H1 (cell line): Measurements from ENCODE around the gene BRD2. TPM values are rescaled to one million over a fixed set of nuclear protein-coding genes. Genes with fewer than 3 reads are reported as not detected.
A peak's percentile ranks its signal among the peaks of the same experiment; 100 is the strongest.

ENCODE experiments used
- CTCF ChIA-PET: fragments of 300-600 bp; sonication (Branson Sonifier 250); formaldehyde crosslinking; loops from one replicate; lab custom pipeline; 2021; ENCODE audit not compliant: partially characterized antibody; lab: Charles Lee
- POLR2A ChIA-PET: fragments of 300-600 bp; sonication (Branson Sonifier 250); formaldehyde crosslinking; loops from one replicate; lab custom pipeline; 2021; ENCODE audit warnings: inconsistent platforms; ENCODE audit not compliant: partially characterized antibody; lab: Charles Lee
- DNase-seq, 2 experiments: peaks; one replicate each; pipeline versions ENCODE4 v3.0.0 to v3.0.0-alpha.2; 2010 to 2022; ENCODE audit warnings: low spot score in 2 of 2, low read depth in 1 of 2, mixed read lengths in 1 of 2
- FAIRE-seq: peaks from 2 replicates; lab custom pipeline; 2011; peaks lifted over from hg19 to GRCh38; lab: Jason Lieb, UNC
- H2AFZ ChIP-seq: 2 replicates; pipeline ENCODE4 v1.8.1; 2012; ENCODE audit warnings: low read length, inconsistent platforms
- H2AK5ac ChIP-seq: 2 replicates; pipeline ENCODE4 v1.6.1; 2013; ENCODE audit warnings: low read depth, low read length
- H2BK120ac ChIP-seq: replicated peaks from 2 replicates; pipeline ENCODE3; 2013; ENCODE audit warnings: low read depth, low read length, inconsistent platforms
- H2BK12ac ChIP-seq: 2 replicates; pipeline ENCODE4 v1.6.1; 2013; ENCODE audit warnings: low read depth, low read length
- H2BK15ac ChIP-seq: 2 replicates; pipeline ENCODE4 v1.6.1; 2013; ENCODE audit warnings: low read length
- H2BK20ac ChIP-seq: 2 replicates; pipeline ENCODE4 v1.6.1; 2013; ENCODE audit warnings: low read length
- H2BK5ac ChIP-seq: 2 replicates; pipeline ENCODE4 v1.6.1; 2013; ENCODE audit warnings: low read depth, low read length
- H3K14ac ChIP-seq: 2 replicates; pipeline ENCODE4 v1.6.1; 2013; ENCODE audit warnings: inconsistent platforms; ENCODE audit not compliant: insufficient read length
- H3K18ac ChIP-seq: 2 replicates; pipeline ENCODE4 v1.6.1; 2013; ENCODE audit warnings: low read length; ENCODE audit errors: extremely low read depth
- H3K23ac ChIP-seq: 2 replicates; pipeline ENCODE4 v1.6.1; 2013; ENCODE audit warnings: inconsistent platforms; ENCODE audit not compliant: insufficient read length
- H3K23me2 ChIP-seq: 2 replicates; pipeline ENCODE4 v1.6.1; 2013; ENCODE audit warnings: low read depth, low read length
- H3K27ac ChIP-seq: 2 replicates; pipeline ENCODE4 v1.6.1; 2011; ENCODE audit warnings: low read depth, low read length, inconsistent platforms
- H3K27me3 ChIP-seq, 4 experiments: replicated peaks in 1 of 4; 1 replicate in 1 of 4; 2 replicates in 3 of 4; pipeline versions ENCODE4 v1.6.1 to v1.8.1; 2011 to 2013; ENCODE audit warnings: low read length in 3 of 4, mild to moderate bottlenecking in 3 of 4, inconsistent platforms in 2 of 4, mixed read lengths in 2 of 4, moderate library complexity in 1 of 4; ENCODE audit not compliant: control insufficient read depth in 3 of 4, insufficient read depth in 3 of 4; ENCODE audit errors: extremely low read depth in 1 of 4
- H3K36me3 ChIP-seq, 4 experiments: 2 replicates each; pipeline versions ENCODE4 v1.6.1 to v1.8.1; 2011 to 2013; ENCODE audit warnings: mild to moderate bottlenecking in 4 of 4, low read length in 3 of 4, moderate library complexity in 2 of 4, control low read depth in 1 of 4, inconsistent platforms in 1 of 4; ENCODE audit not compliant: insufficient read depth in 4 of 4, control insufficient read depth in 2 of 4
- H3K4ac ChIP-seq: replicated peaks from 2 replicates; pipeline ENCODE3; 2013; ENCODE audit warnings: low read length, low read depth, mixed read lengths, inconsistent platforms; ENCODE audit not compliant: insufficient read length
- H3K4me1 ChIP-seq, 4 experiments: replicated peaks in 1 of 4; 1 replicate in 1 of 4; 2 replicates in 3 of 4; pipeline versions ENCODE4 v1.6.1 to v1.8.1; 2011 to 2013; ENCODE audit warnings: low read length in 3 of 4, inconsistent platforms in 2 of 4, mixed read lengths in 1 of 4; ENCODE audit not compliant: insufficient read depth in 4 of 4, control insufficient read depth in 3 of 4
- H3K4me2 ChIP-seq, 2 experiments: 2 replicates each; pipeline versions ENCODE4 v1.6.1 to v1.8.1; 2011 to 2013; ENCODE audit warnings: low read depth in 2 of 2, low read length in 2 of 2, control low read depth in 1 of 2, inconsistent platforms in 1 of 2, mild to moderate bottlenecking in 1 of 2; ENCODE audit not compliant: insufficient read depth in 1 of 2
- H3K4me3 ChIP-seq, 4 experiments: fragments of 200-600, 300-600 bp in 1 of 4; sonication (generic), shearing (Covaris generic), sonication (Bioruptor Twin) in 1 of 4; 2 replicates each; pipeline versions ENCODE4 v1.5.1 to v1.8.1; 2011 to 2016; ENCODE audit warnings: low read length in 4 of 4, low read depth in 3 of 4, control low read depth in 2 of 4, inconsistent platforms in 2 of 4, mild to moderate bottlenecking in 2 of 4, mixed read lengths in 1 of 4, moderate library complexity in 1 of 4; ENCODE audit not compliant: insufficient read depth in 2 of 4; ENCODE audit errors: extremely low read depth in 1 of 4
- H3K56ac ChIP-seq: replicated peaks from 2 replicates; pipeline ENCODE3; 2013; ENCODE audit warnings: low read depth, mild to moderate bottlenecking, mixed read lengths, low read length, inconsistent platforms; ENCODE audit not compliant: insufficient read length
- H3K79me1 ChIP-seq: 2 replicates; pipeline ENCODE4 v1.6.1; 2013; ENCODE audit warnings: low read depth, low read length, control low read depth
- H3K79me2 ChIP-seq, 2 experiments: 2 replicates each; pipeline versions ENCODE4 v1.6.1 to v1.8.1; 2012 to 2013; ENCODE audit warnings: low read length in 2 of 2, mild to moderate bottlenecking in 2 of 2, inconsistent platforms in 1 of 2; ENCODE audit not compliant: insufficient read depth in 2 of 2, control insufficient read depth in 1 of 2
- H3K9ac ChIP-seq, 4 experiments: replicated peaks in 1 of 4; 1 replicate in 1 of 4; 2 replicates in 3 of 4; pipeline versions ENCODE4 v1.6.1 to v1.8.1; 2011 to 2013; ENCODE audit warnings: low read depth in 3 of 4, low read length in 3 of 4, control low read depth in 2 of 4, mild to moderate bottlenecking in 2 of 4, moderate library complexity in 2 of 4, inconsistent platforms in 1 of 4; ENCODE audit errors: extremely low read depth in 1 of 4
- H3K9me3 ChIP-seq, 2 experiments: 2 replicates each; pipeline versions ENCODE4 v1.6.1 to v1.8.1; 2012 to 2013; ENCODE audit warnings: mild to moderate bottlenecking in 2 of 2, moderate library complexity in 2 of 2, control low read depth in 1 of 2, inconsistent platforms in 1 of 2, low read depth in 1 of 2, low read length in 1 of 2, mixed read lengths in 1 of 2; ENCODE audit not compliant: insufficient read depth in 2 of 2
- H4K20me1 ChIP-seq, 2 experiments: replicated peaks in 1 of 2; 2 replicates each; pipeline versions ENCODE3 to v1.8.1; 2011 to 2013; ENCODE audit warnings: inconsistent platforms in 2 of 2, low read length in 2 of 2, mild to moderate bottlenecking in 1 of 2; ENCODE audit not compliant: insufficient read depth in 2 of 2, control insufficient read depth in 1 of 2
- H4K5ac ChIP-seq: 2 replicates; pipeline ENCODE4 v1.6.1; 2013; ENCODE audit warnings: low read length, low read depth, mixed read lengths, inconsistent platforms; ENCODE audit not compliant: insufficient read length
- H4K8ac ChIP-seq: 2 replicates; pipeline ENCODE4 v1.8.0; 2013; ENCODE audit warnings: mild to moderate bottlenecking, moderate library complexity, low read length, inconsistent platforms; ENCODE audit not compliant: insufficient read depth; ENCODE audit errors: extremely low read depth
- H4K91ac ChIP-seq: replicated peaks from 2 replicates; pipeline ENCODE3; 2013; ENCODE audit warnings: low read length, mixed read lengths, inconsistent platforms; ENCODE audit not compliant: insufficient read length
- ATF3 ChIP-seq: IDR thresholded peaks from 2 replicates; pipeline ENCODE4 v1.6.1; 2011; ENCODE audit warnings: low read depth, mild to moderate bottlenecking, low read length; ENCODE audit not compliant: insufficient read depth
- EP300 ChIP-seq, 2 experiments: IDR thresholded peaks; 1 replicate in 1 of 2; 2 replicates in 1 of 2; pipeline ENCODE4 v1.6.1; 2011 to 2012; ENCODE audit warnings: low read depth in 2 of 2, low read length in 2 of 2, mild to moderate bottlenecking in 2 of 2, borderline replicate concordance in 1 of 2, inconsistent platforms in 1 of 2, moderate library complexity in 1 of 2
- FOSL1 ChIP-seq: IDR thresholded peaks from 2 replicates; pipeline ENCODE4 v1.6.1; 2011; ENCODE audit warnings: mild to moderate bottlenecking, low read depth, low read length, moderate library complexity; ENCODE audit not compliant: insufficient read depth
- MAFK ChIP-seq: IDR thresholded peaks from 2 replicates; pipeline ENCODE4 v1.6.1; 2012; ENCODE audit warnings: low read depth, mild to moderate bottlenecking, improper control_type of control experiment, low read length
- POLR2AphosphoS5 ChIP-seq: IDR thresholded peaks from 2 replicates; pipeline ENCODE4 v1.6.1; 2011; ENCODE audit warnings: low read depth, low read length
- RAD21 ChIP-seq, 2 experiments: IDR thresholded peaks in 1 of 2; conservative IDR thresholded peaks in 1 of 2; 2 replicates each; pipeline ENCODE4 v1.6.1; 2011; ENCODE audit warnings: low read depth in 2 of 2, low read length in 2 of 2, improper control_type of control experiment in 1 of 2, inconsistent platforms in 1 of 2, mild to moderate bottlenecking in 1 of 2, moderate library complexity in 1 of 2
- TAF7 ChIP-seq: optimal IDR thresholded peaks from 2 replicates; pipeline ENCODE3; 2011; ENCODE audit warnings: low read depth, mild to moderate bottlenecking, inconsistent platforms, low read length, moderate library complexity, borderline replicate concordance
- WGBS, 2 experiments: shearing (Covaris generic) in 1 of 2; methylation state at CpG; one replicate each; pipeline versions ENCODE4 v1.1.6 to v1.1.7; 2013 to 2015; ENCODE audit warnings: low lambda C conversion rate in 2 of 2, mixed read lengths in 2 of 2, inconsistent platforms in 1 of 2, low coverage in 1 of 2, missing lambda C conversion rate in 1 of 2; ENCODE audit not compliant: insufficient replicate concordance in 2 of 2, insufficient coverage in 1 of 2, insufficient read length in 1 of 2; ENCODE audit errors: extremely low coverage in 1 of 2, missing lambda C conversion rate in 1 of 2; 5-methylcytosine and 5-hydroxymethylcytosine counted together
- polyA plus RNA-seq, 7 experiments: library from polyadenylated mRNA; depleted of rRNA in 3 of 7; stranded (reverse) in 5 of 7; unstranded in 2 of 7; fragments of >200 nt in 5 of 7; fragments of 200-250 nt in 2 of 7; gene quantifications; 1 replicate in 5 of 7; 2 replicates in 1 of 7; 4 replicates in 1 of 7; pipeline versions ENCODE4 v1.2.1 to v1.2.3, GENCODE V29; 2011 to 2013; ENCODE audit warnings: missing spikeins in 2 of 7, mixed read lengths in 2 of 7
- total RNA-seq: library from RNA; stranded (reverse); fragmentation: NEBNext Ultra II Directional; extraction: Animal tissue kit (Norgen Biotek cat#: 25700); gene quantifications from 2 replicates; pipeline ENCODE4 v1.2.1, GENCODE V29; 2021
- TF ChIP-seq, protein P1 (sequence below): IDR thresholded peaks from 2 replicates; pipeline ENCODE4 v1.6.1; 2011; ENCODE audit warnings: low read length, improper control_type of control experiment

The BRD2 gene
- total and polyA plus RNA-seq, 2 of the 8 experiments (the other 6 are each of a cell fraction or from before 2014, with no cell fraction given) = 132 to 185 TPM

GRCh38 chr6:32971581-32972352 lies 3.4 kb downstream of the BRD2 start:
- ChIA-PET POLR2A (interaction anchor here (0.6 to 33.3 kb wide), 99 partner anchors 6 to 1242 kb away, joined by 3 to 1158 read pairs (median 4); partner anchors contain the start of genes ATF6B, B3GALT4, BRD2 and COL11A2), CTCF (interaction anchor here (0.5 to 14.6 kb wide), 14 partner anchors 11 to 1164 kb away, joined by 3 to 110 read pairs (median 4); partner anchors contain the start of genes B3GALT4, GPSM3, HLA-DMA and TAP2)
- H3K4ac ChIP-seq = peak overlapping the region; percentile 99
- peak overlapping the region; percentile 93; the same call in 1 of the 2 replicates for H2AK5ac ChIP-seq
- 2% methylated on average over 58 of the region's 58 CpGs; no CpG with 5 or more reads in 1 of the 2 experiments for whole genome bisulfite sequencing, 2 experiments
- H3K23ac ChIP-seq = no peak overlapping the region
- peak; percentile 98 to 99 for DNase-seq
- peaks cover 0 to 14% (median 7%) of the 10 kb centered on the region in 4 experiments; a peak in 5 of 7 replicates for H3K4me1 ChIP-seq
- H4K8ac ChIP-seq = peak overlapping the region; percentile 97; the same call in 1 of the 2 replicates
- peaks cover 22% of the 10 kb centered on the region for H3K23me2 ChIP-seq
- peak overlapping the region; percentile 75 to 90 for H3K4me2 ChIP-seq
- FAIRE-seq = no peak
- no peaks in the 10 kb centered on the region; a peak in 2 of 4 replicates for H3K9me3 ChIP-seq
- peak overlapping the region; percentile 91 for H3K56ac ChIP-seq
- peak overlapping the region; percentile 92 for H4K91ac ChIP-seq
- H4K5ac ChIP-seq = peak overlapping the region; percentile 62
- H2BK120ac ChIP-seq = no peak overlapping the region
- H3K9ac ChIP-seq = peak overlapping the region; percentile 92 to 100 (median 96)
- peaks cover 4% of the 10 kb centered on the region for H3K79me1 ChIP-seq
- peaks cover 41 to 44% of the 10 kb centered on the region in 2 experiments for H4K20me1 ChIP-seq
- H2BK15ac ChIP-seq = peak overlapping the region; percentile 12; the same call in 1 of the 2 replicates
- no peak overlapping the region for H2AFZ ChIP-seq
- no peak overlapping the region for H2BK20ac ChIP-seq
- peak overlapping the region; percentile 96; the same call in 1 of the 2 replicates for H2BK12ac ChIP-seq
- peaks cover 43 to 79% of the 10 kb centered on the region in 2 experiments for H3K79me2 ChIP-seq
- no peaks in the 10 kb centered on the region for H3K27me3 ChIP-seq
- H3K18ac ChIP-seq = peak overlapping the region; percentile 97
- peak overlapping the region; percentile 100 for H2BK5ac ChIP-seq
- H3K14ac ChIP-seq = no peak overlapping the region
- peaks cover 25 to 48% (median 35%) of the 10 kb centered on the region in 4 experiments for H3K36me3 ChIP-seq
- peak overlapping the region; percentile 90 to 99 (median 98) for H3K4me3 ChIP-seq
- H3K27ac ChIP-seq = peak overlapping the region; percentile 99
- peak; percentile 98 for TF ChIP-seq TAF7
- TF ChIP-seq RAD21 (IDR thresholded peaks at IDR 0.05 in 1 of 2, conservative IDR thresholded peaks at IDR 0.05 in 1 of 2; ENCODE audit: low read depth in 2 of 2, low read length in 2 of 2) = no peak
- no peak for TF ChIP-seq MAFK
- TF ChIP-seq ATF3 = no peak
- TF ChIP-seq, protein P1, sequence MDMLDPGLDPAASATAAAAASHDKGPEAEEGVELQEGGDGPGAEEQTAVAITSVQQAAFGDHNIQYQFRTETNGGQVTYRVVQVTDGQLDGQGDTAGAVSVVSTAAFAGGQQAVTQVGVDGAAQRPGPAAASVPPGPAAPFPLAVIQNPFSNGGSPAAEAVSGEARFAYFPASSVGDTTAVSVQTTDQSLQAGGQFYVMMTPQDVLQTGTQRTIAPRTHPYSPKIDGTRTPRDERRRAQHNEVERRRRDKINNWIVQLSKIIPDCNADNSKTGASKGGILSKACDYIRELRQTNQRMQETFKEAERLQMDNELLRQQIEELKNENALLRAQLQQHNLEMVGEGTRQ = peak; percentile 23
- TF ChIP-seq FOSL1 = no peak
- TF ChIP-seq POLR2AphosphoS5 = peak; percentile 96
- TF ChIP-seq EP300 (IDR thresholded peaks at IDR 0.05; ENCODE audit: borderline replicate concordance in 1 of 2, low read depth in 2 of 2, low read length in 2 of 2) = no peak; a peak in 1 of 3 replicates
